ENCODE measurements around the gene COL5A2.

The COL5A2 gene

DNA sequence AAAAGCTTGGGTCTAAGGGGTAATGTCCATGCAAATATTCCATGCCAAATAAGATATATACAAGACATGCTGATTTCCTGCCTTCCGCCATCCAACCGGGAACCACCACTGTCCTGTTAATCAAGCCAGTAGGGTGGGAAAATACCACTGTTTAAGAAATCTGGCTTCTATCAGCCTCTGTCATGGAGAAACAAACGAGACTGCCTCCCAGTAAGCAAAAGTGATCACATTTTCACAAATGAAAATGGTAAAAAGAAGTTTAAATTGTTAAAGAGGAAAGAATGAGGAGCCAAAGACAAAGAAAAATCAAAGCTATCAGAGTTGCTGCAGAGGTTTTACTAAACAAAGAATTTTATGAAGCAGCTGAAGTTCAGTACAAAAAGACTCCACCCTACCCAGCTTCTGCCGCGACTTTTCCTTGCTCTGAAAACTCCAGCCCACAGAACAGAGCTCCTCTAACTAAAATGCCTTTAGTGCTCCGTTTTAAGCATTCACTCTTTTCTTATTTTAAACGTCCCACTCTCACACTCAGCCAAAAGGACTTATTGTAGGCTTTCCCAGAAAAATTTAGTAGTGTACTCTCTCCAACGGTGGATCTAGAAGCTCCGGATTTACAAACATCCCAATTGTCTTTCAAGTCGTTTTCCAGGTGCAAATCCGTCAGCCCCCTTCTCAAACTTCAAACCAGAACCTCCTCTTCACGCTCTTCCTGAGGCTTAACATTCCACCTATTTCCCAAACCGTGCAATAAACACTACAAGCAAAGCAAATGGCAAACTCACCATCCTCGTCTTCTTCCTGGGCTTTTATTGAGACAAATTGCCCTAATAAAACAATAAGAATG lies 613 bp downstream of the COL5A2 start:
- DNase-seq, result no peak

DNA sequence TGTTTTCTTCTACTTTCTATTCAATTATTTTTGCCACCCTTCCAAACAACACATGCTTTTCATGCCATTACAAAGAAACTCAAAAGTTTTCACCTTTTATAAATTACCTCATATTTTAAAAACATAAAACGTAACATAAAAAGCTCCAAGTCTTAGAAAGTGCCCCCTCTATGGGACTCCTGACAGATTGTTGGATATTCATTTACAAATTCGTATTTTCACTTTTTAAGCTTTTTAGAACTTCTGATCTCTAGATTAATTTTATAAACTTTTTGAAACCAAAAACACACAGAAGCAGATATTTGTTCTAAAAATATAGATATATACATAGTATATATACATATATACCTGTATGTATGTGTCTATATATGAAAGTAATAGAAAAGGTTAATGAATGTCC lies 1.5 kb downstream of the COL5A2 start:
- no peak for DNase-seq

DNA sequence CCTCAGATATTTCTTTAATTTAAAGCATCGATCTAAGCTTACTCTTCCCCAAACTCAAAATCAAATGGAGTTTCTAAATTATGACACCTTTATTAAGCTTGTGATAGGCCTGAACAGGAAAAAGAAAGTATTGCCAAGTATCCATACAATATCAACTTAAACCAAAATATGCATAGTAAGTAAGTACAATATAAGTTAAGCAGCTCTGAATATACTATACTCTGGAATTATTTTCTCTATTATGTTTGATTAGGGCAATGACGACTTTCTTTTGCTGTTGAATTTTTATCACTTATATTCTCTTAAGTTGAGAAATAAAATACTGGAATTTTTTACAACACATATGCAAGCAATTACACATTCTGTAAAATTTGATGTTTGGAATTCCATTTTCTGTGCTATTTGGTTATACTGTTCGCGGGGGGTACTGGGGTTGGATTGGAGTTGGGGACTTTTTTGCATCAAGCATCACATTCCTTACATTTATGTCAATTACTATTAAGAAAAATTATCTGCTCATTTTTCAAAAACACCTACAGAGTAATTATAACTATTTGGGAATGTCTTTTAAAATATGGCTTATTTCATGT lies 2.2 kb downstream of the COL5A2 start:
- no peak for DNase-seq

DNA sequence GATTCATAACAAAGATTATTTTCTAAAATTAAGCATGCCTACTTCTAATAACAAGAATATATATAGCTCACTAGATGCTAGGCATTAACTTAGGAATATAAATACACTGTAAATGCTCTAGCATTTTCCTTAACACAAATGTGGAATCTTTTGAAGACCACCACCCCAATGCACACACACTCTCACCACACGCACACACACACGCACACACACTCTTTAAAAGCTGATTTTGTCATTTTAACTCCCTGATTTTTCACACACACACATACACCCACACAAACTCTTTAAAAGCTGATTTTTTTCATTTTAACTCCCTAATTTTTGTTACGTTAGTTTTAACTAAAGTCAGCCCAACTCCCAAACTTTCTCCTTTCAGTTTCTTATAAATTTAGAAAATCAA lies 3.0 kb downstream of the COL5A2 start:
- no peak for DNase-seq

DNA sequence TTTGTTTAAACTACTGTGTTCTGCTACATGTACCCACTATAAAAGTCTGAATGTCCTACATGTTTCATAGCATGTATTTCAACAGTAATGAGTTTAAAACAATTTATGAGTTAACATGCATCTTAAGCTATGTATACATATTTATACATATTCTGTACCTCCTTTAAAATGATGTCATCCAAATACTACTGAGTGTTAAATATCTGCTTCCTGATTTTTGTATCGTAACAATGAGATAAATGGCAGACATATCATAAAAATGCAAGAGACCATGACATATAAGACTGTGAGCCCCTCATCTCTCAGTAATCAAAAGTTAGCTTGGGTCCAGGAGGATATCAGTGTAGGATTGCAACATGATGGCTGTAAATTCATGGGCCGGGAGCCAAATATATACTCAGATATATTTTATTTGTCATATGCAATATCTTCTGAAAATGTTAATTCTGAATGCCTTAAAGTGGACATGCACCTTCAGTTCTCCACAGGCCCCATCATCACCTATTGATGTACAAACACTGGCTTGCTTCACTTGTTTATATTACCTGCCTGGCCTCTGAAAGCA lies 3.6 kb downstream of the COL5A2 start:
- no peak for DNase-seq

DNA sequence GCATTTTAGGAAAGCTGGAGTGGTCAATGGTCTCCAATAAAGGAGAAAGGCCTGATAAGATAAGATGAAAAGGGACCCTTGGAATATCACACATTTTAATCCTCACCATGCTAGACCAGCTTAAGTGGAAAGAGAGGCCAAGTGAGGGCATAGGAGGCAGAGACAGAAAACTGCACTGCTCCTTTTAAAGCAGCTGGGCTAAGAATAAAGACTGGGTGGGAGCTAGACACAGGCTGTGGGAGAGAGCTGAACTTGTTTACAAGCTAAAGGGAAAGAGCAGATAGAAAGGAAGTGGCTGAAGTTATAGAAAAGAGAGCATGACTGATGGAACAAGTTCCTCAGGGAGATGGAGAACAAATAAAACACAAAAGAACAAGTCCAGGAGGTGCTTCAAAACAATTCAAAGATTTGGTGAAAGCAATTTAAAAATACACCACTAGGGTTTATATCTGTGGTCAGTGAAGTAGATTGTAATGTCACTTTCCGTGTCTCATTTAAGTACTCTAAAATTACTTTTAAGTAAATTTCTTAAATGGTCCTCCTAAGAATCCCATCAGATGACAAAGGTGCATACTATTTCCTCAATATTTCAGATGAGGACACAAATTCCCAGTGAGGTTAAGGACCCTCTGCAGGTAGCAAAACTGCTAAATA lies 7.5 kb downstream of the COL5A2 start:
- DNase-seq, result no peak

DNA sequence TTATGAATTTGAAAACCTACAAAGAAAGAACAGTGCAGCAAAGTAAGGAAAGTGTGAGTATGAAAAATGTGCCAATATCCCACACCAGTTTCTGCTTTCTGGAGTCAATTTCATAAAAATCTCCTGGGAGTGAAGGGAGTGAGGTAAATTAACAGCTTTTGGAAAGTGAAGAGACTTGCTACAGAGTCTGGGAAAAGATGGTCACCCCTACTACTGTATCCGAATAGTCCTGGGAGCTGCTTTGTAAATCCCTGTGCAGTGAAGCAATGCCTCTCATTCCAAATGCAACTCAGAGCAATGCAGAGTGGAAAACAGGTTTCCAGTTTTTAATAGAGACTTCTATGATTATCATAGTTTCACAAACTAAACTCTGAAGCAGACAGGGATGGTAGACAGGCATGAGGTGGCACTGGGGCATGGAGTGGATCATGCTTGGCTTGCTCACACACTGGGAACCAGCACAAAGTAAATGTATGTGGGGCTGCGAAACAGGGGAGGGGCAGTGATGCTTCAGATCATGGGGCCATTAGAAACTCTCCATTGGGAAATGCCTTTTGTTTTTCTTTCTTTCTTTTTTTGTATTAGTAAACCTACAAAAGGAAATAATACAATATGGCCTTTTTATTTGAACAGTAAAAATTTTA lies 10.6 kb downstream of the COL5A2 start:
- no peak for DNase-seq

DNA sequence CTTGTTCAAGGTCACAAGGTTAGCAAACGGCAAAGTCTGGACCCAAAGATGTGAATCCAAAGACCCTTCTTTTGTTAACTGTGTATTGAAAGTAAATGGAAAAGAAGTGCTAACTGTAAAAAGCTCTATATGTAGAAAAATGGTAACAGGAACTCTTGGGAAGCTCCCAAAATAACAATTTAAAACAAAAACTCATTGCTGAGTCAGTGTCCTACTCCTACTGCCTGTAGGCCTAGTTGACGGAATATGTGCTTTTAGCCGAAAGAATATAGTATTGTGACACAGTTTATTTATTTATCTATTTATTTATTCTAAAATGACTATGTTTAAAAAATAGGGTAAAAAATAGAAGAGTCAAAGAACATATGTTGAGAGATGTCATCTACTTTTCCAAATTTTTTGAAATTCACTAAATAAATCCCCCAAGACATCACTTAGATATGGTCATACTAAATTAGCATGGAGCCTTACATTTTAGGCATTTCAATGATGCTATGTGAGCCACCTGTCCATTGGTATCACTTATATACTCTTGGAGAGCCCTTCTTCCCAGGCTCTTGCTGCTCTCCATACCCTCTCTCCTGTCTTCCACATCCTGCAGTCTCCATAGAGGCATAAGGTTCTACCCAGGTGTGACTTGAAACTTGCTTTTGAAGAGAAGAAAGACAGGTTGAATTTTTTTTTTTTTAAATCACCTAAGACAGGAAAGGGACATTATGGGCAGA lies 13.7 kb downstream of the COL5A2 start:
- DNase-seq, result no peak

DNA sequence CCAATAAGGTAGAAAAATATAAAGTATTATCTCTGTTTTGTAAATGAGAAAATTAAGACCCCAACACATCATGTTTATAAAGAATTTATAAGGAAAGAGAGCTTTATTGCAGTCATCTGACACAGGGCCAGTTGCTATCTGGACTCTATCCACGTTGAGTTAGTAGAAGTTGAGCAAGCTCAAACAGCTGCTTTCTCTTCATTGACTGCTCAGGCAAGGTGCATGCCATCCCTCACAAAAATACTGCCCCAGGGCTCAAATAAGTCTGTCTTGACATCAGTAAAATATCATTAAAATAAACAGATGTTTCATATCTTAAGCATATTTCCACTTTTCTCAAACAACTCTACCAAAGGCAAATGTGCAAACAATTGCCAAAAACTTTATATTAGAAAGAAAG lies 14.8 kb downstream of the COL5A2 start:
- no peak for DNase-seq

DNA sequence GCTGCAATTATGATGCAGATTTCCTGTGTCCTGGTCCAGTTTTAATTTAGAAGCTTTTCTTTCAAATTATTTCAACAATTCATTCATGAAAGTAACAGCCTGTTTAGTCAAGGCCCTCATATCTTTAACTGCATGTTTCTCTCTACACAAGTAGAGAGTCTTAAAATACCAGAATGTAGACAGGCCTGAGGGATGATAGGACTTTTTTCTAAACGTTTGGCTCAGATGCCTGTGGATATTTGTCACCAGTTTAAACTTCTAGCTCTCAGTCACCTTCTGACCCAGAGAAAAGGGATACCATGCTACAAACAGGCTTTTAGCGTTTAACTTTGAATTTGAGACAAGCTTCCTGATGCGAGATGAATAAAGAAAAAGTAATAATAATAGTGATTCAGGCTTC lies 15.7 kb downstream of the COL5A2 start:
- DNase-seq, result no peak

DNA sequence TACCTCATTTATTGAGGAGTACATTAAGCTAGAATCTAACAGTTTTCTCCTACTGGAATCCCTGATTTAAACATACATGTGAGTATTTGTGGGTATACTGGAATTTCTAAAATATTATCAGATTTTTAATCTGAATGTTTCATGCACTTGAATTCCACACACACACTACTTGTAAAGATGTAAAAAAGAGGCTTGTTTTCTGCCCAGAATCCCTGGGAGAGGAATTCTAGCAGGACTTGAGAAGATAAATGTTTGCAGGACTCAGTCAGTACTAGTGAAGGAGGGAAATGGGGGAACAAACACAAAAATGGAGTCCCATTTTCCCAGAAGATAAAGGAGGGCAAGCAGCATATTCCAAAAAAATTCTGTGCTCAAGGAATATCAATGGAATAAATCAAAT lies 17.0 kb downstream of the COL5A2 start:
- no peak for DNase-seq

DNA sequence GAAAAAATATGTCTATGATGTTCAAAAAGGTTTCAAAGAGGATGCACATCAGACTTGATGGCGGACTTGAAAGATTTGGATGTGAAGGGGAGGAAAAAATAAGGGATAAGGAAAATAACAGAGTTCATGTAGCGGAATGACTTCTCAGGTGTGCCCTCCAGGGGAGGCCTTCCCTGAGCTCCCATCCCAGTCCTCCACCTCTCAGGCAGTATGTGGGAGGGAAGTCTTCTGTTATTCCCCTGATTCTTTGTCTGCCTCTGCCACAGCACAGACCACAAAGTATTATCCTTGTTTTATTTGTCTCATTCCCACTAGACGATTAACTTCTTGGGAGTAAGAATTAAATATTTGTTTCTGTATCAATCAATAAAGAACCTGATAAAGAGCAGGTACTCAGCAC lies 17.7 kb downstream of the COL5A2 start:
- DNase-seq, result no peak

DNA sequence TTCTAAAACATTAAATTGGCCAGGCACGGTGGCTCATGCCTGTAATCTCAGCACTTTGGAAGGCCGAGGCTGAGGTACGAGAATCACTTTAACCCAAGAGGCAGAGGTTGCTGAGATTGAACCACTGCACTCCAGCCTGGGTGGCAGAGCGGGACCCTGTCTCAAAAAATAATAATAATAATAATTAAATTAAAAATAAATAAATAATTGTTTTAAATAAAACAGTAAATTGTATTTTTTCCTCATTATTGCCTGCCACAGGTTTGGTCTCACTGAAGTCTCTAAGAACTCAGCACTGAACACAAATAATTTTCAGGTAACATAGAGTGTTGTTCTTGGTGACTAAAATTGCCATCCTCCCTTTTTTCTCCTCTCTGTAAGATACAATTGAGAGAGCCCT lies 19.8 kb downstream of the COL5A2 start:
- DNase-seq, result no peak

DNA sequence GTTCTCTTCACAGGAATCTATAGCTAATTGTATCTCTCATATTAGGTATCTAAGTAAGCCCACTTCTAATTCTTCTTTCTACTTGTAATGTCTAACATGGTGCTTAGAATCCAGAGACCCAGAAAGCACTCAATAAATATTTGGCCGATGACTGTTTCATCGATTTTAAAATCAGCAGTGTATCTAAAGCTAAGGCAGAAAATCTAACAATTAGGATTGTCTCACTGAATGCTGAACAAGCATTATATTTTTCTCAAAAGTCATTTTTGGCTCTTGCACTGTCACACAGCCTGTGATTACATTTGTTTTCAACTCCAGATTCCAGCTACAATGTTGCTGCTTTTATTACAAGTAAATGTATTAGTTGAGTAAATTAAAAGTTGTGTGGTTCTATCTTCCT lies 20.3 kb downstream of the COL5A2 start:
- DNase-seq, result no peak

DNA sequence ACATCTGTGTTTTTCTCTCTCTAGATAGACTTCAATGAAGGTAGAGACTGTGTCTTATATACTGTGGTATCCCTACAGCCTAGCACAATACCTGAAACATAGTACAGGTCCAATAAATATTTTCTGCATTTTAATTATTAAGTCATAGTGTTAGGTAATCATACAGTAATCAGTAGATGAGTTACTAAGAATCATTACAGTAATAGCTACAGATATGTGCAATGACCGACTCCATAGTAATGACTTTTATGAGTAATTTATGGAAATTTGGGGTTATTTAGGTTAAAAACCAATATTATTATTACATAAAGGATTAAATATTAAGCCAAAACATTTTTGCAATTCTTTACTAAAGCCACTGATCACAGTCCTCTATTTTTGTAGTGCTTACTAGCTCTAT lies 21.6 kb downstream of the COL5A2 start:
- no peak for DNase-seq

DNA sequence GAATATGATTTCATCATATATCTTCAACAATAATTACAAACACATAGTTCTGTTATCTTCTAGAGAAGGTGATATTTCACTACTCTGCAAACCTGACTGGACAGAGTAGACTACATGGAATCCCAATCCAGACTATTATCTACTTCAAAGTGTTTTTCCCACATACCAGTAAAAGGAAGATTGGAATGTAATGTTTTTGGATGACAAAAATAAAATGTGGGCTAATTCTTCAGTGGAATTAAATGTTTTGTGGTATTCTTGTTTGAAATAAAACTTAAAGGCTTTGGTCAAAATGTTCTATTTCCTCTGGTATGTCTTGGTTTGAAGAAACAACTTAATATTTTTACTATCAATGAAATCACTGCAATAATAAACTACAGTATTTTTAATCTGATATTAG lies 22.1 kb downstream of the COL5A2 start:
- no peak for DNase-seq

DNA sequence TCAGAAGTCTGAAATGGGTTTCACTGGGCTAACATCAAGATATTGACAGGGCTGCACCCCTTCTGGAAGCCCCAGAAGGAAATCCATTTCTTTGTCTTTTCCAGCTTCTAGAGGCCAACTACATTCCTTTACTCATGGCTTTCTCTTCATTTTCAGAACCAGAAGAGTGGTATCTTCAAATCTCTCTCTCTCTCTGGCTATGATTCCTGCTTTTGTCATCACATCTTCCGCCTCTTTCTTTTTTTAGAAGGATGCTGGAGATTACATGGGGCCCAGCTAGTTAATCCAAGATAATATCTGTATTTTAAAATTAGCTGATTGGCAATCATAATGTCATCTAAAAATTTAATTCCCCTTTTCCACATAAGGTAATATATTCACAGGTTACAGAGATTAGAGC lies 23.8 kb downstream of the COL5A2 start:
- no peak for DNase-seq

DNA sequence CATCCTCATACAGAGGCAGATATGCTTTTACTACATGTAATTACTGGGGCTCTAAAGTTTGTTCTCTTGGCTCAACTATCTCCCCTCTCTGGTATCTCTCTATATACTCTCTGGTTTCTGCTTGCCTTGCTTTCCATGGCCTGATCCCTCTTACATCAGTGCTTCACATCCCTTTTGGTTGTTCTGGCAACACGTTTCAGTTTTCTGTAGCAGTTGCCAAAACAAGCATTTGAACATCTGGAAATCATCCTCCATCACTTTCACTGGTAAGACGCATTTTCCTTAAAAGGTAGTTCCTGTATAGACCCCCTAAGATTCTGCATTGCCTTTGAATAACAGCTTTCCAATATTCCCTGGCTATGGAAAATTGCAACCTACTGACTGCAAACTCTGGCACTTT lies 25.9 kb downstream of the COL5A2 start:
- DNase-seq, result no peak

DNA sequence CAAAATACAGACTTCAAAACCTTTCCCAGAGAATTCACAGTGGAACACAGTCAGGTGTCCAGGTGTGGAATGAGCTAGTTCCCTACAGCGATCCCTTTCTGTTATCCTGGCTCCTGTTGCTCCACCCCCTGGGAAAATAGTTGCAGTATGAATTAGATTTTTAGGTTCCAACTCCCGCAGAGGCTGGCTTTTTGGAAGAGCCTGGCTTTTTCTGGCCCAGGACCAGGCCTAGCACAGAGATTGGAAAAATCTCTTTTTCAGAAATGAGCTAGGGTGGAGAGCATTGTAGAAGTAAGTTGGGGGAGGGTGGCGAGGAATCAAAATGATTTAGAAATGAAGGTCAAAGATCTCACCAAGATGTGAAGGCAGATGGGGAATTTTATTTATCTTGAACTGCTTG lies 27.1 kb downstream of the COL5A2 start:
- no peak for DNase-seq

DNA sequence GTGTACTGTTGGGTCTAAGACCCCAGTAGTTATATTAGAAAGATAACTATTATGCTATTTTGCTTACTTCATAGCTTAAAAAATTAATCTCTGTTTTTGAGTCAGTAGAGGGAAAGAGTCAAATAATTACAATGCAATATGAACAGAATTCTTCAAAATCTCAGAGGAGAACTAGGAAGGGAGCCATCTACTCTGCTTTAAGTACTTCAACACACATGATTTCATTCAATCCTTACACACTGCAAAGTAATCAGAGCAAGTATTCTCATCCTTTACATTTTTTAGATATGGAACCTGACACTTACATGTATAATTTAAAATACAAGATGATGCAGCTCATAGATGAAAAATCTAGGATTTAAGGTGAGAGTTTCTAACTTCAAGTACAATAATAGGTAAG lies 27.7 kb downstream of the COL5A2 start:
- no peak for DNase-seq

DNA sequence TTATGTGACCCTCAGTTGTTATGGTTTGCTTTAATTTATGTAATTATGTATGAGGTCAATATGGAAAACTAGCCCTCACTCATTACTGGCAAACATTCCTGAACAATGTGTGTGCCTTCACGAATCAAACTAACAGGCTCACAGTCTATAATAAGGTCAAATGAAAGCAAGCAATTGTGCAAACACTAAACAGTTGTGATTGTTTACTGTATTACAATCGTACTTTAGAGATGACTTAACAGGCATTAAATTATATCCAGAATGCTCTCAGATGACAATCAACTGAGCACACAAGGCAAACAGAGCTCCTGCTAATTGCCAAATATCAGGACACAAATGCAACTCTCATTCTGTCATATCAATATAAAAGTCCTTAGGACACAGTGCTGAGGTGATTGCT lies 29.5 kb downstream of the COL5A2 start:
- no peak for DNase-seq

DNA sequence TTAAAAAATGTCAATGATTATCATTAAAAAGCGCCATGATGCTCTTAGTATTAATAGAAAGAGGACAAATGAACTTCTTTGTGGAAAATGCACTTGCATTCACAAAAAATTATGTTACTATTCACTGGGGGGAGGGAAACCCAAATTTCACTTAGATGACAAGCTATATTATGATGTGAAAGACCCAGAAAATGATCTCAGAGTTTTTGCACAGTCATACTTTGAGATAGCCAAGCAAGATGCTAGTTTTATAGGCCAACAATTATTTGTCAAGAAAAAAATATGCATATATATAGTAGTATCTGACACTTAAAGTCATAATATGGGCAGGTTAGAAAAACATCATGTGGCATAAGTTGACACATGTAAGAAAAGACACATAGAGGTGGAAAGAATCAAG lies 31.6 kb downstream of the COL5A2 start:
- no peak for DNase-seq

DNA sequence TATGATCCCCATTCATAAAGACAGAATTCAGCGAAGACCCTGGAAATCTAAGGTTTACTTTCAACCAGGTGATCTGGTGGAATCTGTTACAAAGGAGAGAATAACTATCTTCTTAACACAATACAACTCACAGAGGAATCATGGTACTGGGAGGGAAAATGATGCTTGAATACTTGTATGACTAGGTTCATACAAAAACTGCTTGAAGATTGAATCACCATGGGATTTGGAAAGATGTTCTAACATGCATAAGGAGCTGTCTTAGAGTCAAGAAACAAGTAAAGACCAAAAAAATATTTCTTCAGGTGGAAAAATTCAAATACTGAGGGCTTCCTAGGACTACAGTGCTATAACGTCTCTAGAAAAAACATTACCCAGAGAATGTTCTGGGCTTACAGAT lies 32.2 kb downstream of the COL5A2 start:
- DNase-seq, result no peak

Measured in NCI-H446 treated with DMSO at 0.1 percent for 48 hours (cell line).